SK-N-SH treated with all-trans-retinoic acid at 6 μM for 48 hours (cell line): Measurements from ENCODE around the gene PAXIP1.

ENCODE experiments used
- ATAC-seq: fragments of 200-7000 bp; cut with Tn5 transposase; 3 replicates; pipeline ENCODE4 v1.9.1; 2020; ENCODE audit warnings: mild to moderate bottlenecking, moderate library complexity
- ARNTL ChIP-seq: fragments of 450-650 bp; formaldehyde crosslinking; IDR thresholded peaks from 2 replicates; pipeline ENCODE4 v1.5.0; 2020; ENCODE audit warnings: low read depth, mild to moderate bottlenecking, moderate library complexity, borderline replicate concordance
- BACH2 ChIP-seq: fragments of 250-450 bp; sonication (Bioruptor Pico); IDR thresholded peaks from 2 replicates; pipeline ENCODE4 v1.9.0; 2021; ENCODE audit warnings: mild to moderate bottlenecking, borderline replicate concordance
- CSDC2 ChIP-seq: fragments of 250-450 bp; sonication (Bioruptor Pico); IDR thresholded peaks from 2 replicates; pipeline ENCODE4 v1.5.0; 2020; ENCODE audit warnings: mild to moderate bottlenecking, moderate library complexity
- ESRRG ChIP-seq: fragments of 250-450 bp; sonication (Bioruptor Pico); IDR thresholded peaks from 2 replicates; pipeline ENCODE4 v1.6.1; 2021; ENCODE audit warnings: mild to moderate bottlenecking
- GLIS3 ChIP-seq: fragments of 250-450 bp; sonication (Bioruptor Pico); IDR thresholded peaks from 2 replicates; pipeline ENCODE4 v1.5.0; 2020; ENCODE audit warnings: mild to moderate bottlenecking, moderate library complexity
- ISL1 ChIP-seq: fragments of 250-450 bp; sonication (Bioruptor Pico); IDR thresholded peaks from 2 replicates; pipeline ENCODE4 v2.1.2; 2022; ENCODE audit warnings: mild to moderate bottlenecking, moderate library complexity
- OSR1 ChIP-seq: fragments of 250-450 bp; sonication (Bioruptor Pico); IDR thresholded peaks from 2 replicates; pipeline ENCODE4 v1.8.0; 2022; ENCODE audit warnings: moderate library complexity, mild to moderate bottlenecking, inconsistent platforms
- SNAI2 ChIP-seq: fragments of 250-450 bp; sonication (Bioruptor Pico); IDR thresholded peaks from 2 replicates; pipeline ENCODE4 v1.5.0; 2020; ENCODE audit warnings: mild to moderate bottlenecking, moderate library complexity
- TCF4 ChIP-seq: fragments of 250-450 bp; sonication (Bioruptor Pico); IDR thresholded peaks from 2 replicates; pipeline ENCODE4 v1.8.0; 2021; ENCODE audit warnings: mild to moderate bottlenecking, moderate library complexity, borderline replicate concordance
- TOX ChIP-seq: fragments of 250-450 bp; sonication (Bioruptor Pico); IDR thresholded peaks from 2 replicates; pipeline ENCODE4 v1.8.0; 2021; ENCODE audit warnings: mild to moderate bottlenecking, moderate library complexity, borderline replicate concordance
- ZC3H10 ChIP-seq: fragments of 250-450 bp; sonication (Bioruptor Pico); IDR thresholded peaks from 2 replicates; pipeline ENCODE4 v1.5.1; 2021; ENCODE audit warnings: mild to moderate bottlenecking, moderate library complexity
- ZFP3 ChIP-seq: fragments of 250-450 bp; sonication (Bioruptor Pico); IDR thresholded peaks from 2 replicates; pipeline ENCODE4 v1.5.0; 2020; ENCODE audit warnings: mild to moderate bottlenecking, moderate library complexity
- ZNF565 ChIP-seq: fragments of 450-650 bp; formaldehyde crosslinking; conservative IDR thresholded peaks from 2 replicates; pipeline ENCODE4 v1.5.0; 2020; ENCODE audit warnings: low read depth, mild to moderate bottlenecking, moderate library complexity
- ZNF70 ChIP-seq: fragments of 450-650 bp; formaldehyde crosslinking; IDR thresholded peaks from 2 replicates; pipeline ENCODE4 v1.5.0; 2020; ENCODE audit warnings: mild to moderate bottlenecking, moderate library complexity
- ZNF8 ChIP-seq: fragments of 450-650 bp; formaldehyde crosslinking; IDR thresholded peaks from 2 replicates; pipeline ENCODE4 v1.5.0; 2020; ENCODE audit warnings: mild to moderate bottlenecking, moderate library complexity
- TF ChIP-seq, protein P1 (sequence below): fragments of 250-450 bp; sonication (Bioruptor Pico); IDR thresholded peaks from 2 replicates; pipeline ENCODE4 v1.8.0; 2021; ENCODE audit warnings: low read depth, mild to moderate bottlenecking, moderate library complexity, borderline replicate concordance
- TF ChIP-seq, protein P2 (sequence below): fragments of 250-450 bp; sonication (Bioruptor Pico); IDR thresholded peaks from 2 replicates; pipeline ENCODE4 v1.5.1; 2020; ENCODE audit warnings: low read depth, mild to moderate bottlenecking, moderate library complexity
- TF ChIP-seq, protein P3 (sequence below): fragments of 250-450 bp; sonication (Bioruptor Pico); IDR thresholded peaks from 2 replicates; pipeline ENCODE4 v1.5.1; 2021; ENCODE audit warnings: mild to moderate bottlenecking, moderate library complexity
- TF ChIP-seq, protein P4 (sequence below): fragments of 250-450 bp; sonication (Bioruptor Pico); IDR thresholded peaks from 2 replicates; pipeline ENCODE4 v1.8.0; 2020; ENCODE audit warnings: mild to moderate bottlenecking, moderate library complexity, borderline replicate concordance
- TF ChIP-seq, protein P5 (sequence below): fragments of 250-450 bp; sonication (Bioruptor Pico); IDR thresholded peaks from 2 replicates; pipeline ENCODE4 v1.5.0; 2020; ENCODE audit warnings: mild to moderate bottlenecking, moderate library complexity

Gene PAXIP1

DNA sequence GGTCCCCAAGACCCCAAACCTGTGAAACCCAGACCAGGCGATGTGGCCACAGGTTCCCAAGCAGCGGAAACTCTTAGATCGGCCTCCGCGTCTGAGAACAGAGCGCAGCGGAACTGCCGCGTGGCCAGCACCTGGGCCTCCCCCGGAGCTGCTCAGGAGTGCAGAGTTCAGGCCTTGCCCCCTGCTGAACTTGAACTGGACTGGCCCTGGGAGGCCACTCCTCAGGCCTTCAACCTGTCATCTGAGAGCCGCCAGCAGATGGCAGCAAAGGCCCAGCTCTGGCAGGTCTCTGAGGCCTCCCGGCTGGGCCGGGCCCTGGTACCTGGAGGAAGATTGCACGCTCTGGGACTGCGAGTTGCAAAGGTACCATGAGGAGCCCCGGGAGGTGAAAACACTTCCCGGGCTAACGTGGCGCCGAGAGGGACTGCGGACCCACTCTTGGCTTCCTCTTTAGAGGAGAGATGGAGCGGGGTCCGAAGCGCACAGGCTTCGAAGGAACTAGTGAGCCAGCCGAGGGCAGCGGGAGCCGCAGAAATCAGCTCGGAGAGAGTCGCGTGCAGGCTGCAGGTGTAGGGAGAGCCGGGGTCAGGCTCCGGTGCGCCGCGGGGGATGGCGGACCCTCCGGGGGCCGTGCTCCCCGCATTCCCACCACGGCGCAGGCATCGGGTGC lies 89.2 kb downstream of the PAXIP1 start (continued):
- no peak for TF ChIP-seq OSR1 (CRISPR knock-in tag)

DNA sequence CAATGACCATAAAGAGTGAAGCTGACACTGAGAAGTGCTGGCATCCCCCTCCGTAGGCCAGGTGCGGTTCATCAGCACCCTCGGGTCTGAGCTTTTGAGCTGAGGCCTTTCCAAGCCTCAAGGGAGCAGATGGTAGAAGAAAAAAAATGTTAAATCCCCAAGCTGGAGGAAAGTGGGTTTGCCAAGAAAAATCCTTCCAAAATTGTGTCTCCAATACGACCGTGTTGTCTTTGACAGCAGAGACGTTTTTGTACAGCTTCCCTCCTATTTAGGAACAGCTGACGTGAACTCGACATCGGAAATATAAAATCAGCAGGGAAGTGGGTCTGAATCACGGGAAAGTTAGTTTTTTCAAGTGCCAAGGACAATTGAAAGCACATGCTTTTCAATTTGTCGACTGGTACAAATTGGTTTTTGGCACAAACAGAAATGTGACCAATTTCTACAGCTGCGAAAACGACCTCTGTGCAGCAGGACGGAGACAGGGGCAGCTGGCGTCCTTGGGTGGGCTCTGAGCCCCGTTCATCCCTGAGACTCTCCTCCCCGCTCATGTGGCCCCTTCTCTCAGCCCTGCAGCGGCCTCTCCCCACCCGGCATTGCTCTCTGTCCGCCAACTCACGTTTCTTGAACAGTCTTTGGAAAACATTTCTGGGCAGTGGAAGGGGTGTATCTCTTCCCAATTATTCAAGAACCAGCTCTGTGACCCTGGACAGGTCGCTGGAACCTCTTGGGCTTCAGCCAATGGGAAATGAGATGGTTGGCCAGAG lies 89.9 kb downstream of the PAXIP1 start:
- ATAC-seq: no peak
- TF ChIP-seq, protein P1, sequence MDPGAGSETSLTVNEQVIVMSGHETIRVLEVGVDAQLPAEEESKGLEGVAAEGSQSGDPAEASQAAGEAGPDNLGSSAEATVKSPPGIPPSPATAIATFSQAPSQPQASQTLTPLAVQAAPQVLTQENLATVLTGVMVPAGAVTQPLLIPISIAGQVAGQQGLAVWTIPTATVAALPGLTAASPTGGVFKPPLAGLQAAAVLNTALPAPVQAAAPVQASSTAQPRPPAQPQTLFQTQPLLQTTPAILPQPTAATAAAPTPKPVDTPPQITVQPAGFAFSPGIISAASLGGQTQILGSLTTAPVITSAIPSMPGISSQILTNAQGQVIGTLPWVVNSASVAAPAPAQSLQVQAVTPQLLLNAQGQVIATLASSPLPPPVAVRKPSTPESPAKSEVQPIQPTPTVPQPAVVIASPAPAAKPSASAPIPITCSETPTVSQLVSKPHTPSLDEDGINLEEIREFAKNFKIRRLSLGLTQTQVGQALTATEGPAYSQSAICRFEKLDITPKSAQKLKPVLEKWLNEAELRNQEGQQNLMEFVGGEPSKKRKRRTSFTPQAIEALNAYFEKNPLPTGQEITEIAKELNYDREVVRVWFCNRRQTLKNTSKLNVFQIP: no peak
- TF ChIP-seq, protein P2, sequence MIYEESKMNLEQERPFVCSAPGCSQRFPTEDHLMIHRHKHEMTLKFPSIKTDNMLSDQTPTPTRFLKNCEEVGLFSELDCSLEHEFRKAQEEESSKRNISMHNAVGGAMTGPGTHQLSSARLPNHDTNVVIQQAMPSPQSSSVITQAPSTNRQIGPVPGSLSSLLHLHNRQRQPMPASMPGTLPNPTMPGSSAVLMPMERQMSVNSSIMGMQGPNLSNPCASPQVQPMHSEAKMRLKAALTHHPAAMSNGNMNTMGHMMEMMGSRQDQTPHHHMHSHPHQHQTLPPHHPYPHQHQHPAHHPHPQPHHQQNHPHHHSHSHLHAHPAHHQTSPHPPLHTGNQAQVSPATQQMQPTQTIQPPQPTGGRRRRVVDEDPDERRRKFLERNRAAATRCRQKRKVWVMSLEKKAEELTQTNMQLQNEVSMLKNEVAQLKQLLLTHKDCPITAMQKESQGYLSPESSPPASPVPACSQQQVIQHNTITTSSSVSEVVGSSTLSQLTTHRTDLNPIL (CRISPR knock-in tag): no peak

DNA sequence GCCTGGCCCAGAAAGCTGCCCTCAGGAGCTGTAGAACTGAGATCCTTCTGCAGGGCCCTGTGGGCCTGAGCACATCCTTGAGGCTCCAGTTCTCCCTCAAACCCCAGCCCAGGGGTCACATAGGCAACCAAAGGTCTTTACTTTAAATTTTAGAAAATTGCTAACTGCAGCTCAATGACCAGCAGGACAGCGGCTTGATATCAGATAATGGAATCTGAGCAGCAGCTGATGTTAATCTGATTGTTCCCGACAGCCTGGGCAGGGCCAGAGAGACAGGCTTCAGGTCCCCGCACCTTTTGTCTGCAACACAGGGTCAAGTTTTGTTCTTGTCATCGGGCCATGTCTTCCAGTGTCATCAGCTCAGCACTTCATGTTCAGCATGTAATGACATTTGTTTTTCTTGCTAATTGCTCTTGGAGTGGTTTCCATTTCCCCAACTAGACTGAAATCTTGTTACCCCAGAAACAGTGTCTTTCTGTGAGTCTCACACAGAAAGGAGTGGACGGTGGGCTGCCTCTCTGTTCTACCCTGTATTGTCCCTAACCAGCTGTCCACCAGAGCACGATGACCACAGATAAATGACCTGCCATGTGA lies 91.0 kb downstream of the PAXIP1 start:
- no peak for TF ChIP-seq GLIS3
- TF ChIP-seq SNAI2 (CRISPR knock-in tag): no peak
- TF ChIP-seq, protein P1: no peak
- TF ChIP-seq ESRRG (CRISPR knock-in tag): no peak
- no peak for TF ChIP-seq ZNF8 (CRISPR knock-in tag)
- TF ChIP-seq TOX: no peak
- TF ChIP-seq ZFP3 (CRISPR knock-in tag): no peak
- TF ChIP-seq, protein P3, sequence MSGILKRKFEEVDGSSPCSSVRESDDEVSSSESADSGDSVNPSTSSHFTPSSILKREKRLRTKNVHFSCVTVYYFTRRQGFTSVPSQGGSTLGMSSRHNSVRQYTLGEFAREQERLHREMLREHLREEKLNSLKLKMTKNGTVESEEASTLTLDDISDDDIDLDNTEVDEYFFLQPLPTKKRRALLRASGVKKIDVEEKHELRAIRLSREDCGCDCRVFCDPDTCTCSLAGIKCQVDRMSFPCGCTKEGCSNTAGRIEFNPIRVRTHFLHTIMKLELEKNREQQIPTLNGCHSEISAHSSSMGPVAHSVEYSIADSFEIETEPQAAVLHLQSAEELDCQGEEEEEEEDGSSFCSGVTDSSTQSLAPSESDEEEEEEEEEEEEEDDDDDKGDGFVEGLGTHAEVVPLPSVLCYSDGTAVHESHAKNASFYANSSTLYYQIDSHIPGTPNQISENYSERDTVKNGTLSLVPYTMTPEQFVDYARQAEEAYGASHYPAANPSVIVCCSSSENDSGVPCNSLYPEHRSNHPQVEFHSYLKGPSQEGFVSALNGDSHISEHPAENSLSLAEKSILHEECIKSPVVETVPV (CRISPR knock-in tag): no peak
- no peak for TF ChIP-seq CSDC2 (CRISPR knock-in tag)
- TF ChIP-seq ARNTL (CRISPR knock-in tag): no peak
- TF ChIP-seq OSR1 (CRISPR knock-in tag): no peak
- no peak for TF ChIP-seq ZNF565 (CRISPR knock-in tag)
- no peak for TF ChIP-seq TCF4 (CRISPR knock-in tag)
- no peak for TF ChIP-seq ISL1 (CRISPR knock-in tag)
- no peak for TF ChIP-seq ZC3H10 (CRISPR knock-in tag)
- TF ChIP-seq, protein P4, sequence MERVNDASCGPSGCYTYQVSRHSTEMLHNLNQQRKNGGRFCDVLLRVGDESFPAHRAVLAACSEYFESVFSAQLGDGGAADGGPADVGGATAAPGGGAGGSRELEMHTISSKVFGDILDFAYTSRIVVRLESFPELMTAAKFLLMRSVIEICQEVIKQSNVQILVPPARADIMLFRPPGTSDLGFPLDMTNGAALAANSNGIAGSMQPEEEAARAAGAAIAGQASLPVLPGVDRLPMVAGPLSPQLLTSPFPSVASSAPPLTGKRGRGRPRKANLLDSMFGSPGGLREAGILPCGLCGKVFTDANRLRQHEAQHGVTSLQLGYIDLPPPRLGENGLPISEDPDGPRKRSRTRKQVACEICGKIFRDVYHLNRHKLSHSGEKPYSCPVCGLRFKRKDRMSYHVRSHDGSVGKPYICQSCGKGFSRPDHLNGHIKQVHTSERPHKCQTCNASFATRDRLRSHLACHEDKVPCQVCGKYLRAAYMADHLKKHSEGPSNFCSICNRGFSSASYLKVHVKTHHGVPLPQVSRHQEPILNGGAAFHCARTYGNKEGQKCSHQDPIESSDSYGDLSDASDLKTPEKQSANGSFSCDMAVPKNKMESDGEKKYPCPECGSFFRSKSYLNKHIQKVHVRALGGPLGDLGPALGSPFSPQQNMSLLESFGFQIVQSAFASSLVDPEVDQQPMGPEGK (CRISPR knock-in tag): no peak
- TF ChIP-seq, protein P2 (CRISPR knock-in tag): no peak
- TF ChIP-seq, protein P5, sequence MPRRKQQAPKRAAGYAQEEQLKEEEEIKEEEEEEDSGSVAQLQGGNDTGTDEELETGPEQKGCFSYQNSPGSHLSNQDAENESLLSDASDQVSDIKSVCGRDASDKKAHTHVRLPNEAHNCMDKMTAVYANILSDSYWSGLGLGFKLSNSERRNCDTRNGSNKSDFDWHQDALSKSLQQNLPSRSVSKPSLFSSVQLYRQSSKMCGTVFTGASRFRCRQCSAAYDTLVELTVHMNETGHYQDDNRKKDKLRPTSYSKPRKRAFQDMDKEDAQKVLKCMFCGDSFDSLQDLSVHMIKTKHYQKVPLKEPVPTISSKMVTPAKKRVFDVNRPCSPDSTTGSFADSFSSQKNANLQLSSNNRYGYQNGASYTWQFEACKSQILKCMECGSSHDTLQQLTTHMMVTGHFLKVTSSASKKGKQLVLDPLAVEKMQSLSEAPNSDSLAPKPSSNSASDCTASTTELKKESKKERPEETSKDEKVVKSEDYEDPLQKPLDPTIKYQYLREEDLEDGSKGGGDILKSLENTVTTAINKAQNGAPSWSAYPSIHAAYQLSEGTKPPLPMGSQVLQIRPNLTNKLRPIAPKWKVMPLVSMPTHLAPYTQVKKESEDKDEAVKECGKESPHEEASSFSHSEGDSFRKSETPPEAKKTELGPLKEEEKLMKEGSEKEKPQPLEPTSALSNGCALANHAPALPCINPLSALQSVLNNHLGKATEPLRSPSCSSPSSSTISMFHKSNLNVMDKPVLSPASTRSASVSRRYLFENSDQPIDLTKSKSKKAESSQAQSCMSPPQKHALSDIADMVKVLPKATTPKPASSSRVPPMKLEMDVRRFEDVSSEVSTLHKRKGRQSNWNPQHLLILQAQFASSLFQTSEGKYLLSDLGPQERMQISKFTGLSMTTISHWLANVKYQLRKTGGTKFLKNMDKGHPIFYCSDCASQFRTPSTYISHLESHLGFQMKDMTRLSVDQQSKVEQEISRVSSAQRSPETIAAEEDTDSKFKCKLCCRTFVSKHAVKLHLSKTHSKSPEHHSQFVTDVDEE: no peak
- TF ChIP-seq ZNF70: no peak
- no peak for TF ChIP-seq BACH2
- TF ChIP-seq, all 23 proteins: peak for 0
- ATAC-seq: no peak
